Duodenal mucosa (tissue), 2 donors: ENCODE results near the gene RTL10.

ENCODE experiments used
- H3K27ac ChIP-seq: one replicate; pipeline ENCODE4 v1.7.0; 2013; ENCODE audit warnings: low read depth, low read length
- H3K27me3 ChIP-seq, 2 donors: one replicate each; pipeline ENCODE4 v1.7.0; 2013; ENCODE audit warnings: low read length in 2 of 2, control low read depth in 1 of 2; ENCODE audit not compliant: insufficient read depth in 2 of 2, control insufficient read depth in 1 of 2
- H3K36me3 ChIP-seq, 2 donors: one replicate each; pipeline ENCODE4 v1.7.0; 2013; ENCODE audit warnings: low read length in 2 of 2, control low read depth in 1 of 2; ENCODE audit not compliant: insufficient read depth in 2 of 2, control insufficient read depth in 1 of 2
- H3K4me1 ChIP-seq, 2 donors: one replicate each; pipeline ENCODE4 v1.7.0; 2013; ENCODE audit warnings: low read length in 2 of 2, control low read depth in 1 of 2; ENCODE audit not compliant: insufficient read depth in 2 of 2, control insufficient read depth in 1 of 2
- H3K4me3 ChIP-seq, 2 donors: one replicate each; pipeline ENCODE4 v1.7.0; 2013; ENCODE audit warnings: low read length in 2 of 2, low read depth in 1 of 2
- H3K9ac ChIP-seq, 2 donors: one replicate each; pipeline ENCODE4 v1.7.0; 2013; ENCODE audit warnings: low read length in 2 of 2, low read depth in 1 of 2
- H3K9me3 ChIP-seq, 2 donors: one replicate each; pipeline ENCODE4 v1.7.0; 2013; ENCODE audit warnings: low read length in 2 of 2, control low read depth in 1 of 2; ENCODE audit not compliant: control insufficient read depth in 1 of 2

Gene RTL10

GRCh38 chr22:19851291-19852176 is 3.1 kb downstream of the RTL10 start:
- Histone ChIP-seq H3K36me3 (peaks cover 18 to 24% of the 10 kb centered on the region in 2 donors), H3K27me3 (no peaks in the 10 kb centered on the region), H3K9me3 (no peaks in the 10 kb centered on the region), H3K4me1 (peaks cover 55 to 58% of the 10 kb centered on the region in 2 donors), H3K4me3 (no peak overlapping the region), H3K27ac (no peak overlapping the region), H3K9ac (no peak overlapping the region)

GRCh38 chr22:19850763-19851109 is 3.9 kb downstream of the RTL10 start:
- no peak overlapping the region for H3K4me3 ChIP-seq
- H3K4me1 ChIP-seq = peaks cover 51 to 52% of the 10 kb centered on the region in 2 donors
- H3K27me3 ChIP-seq = no peaks in the 10 kb centered on the region
- H3K36me3 ChIP-seq = peaks cover 18 to 24% of the 10 kb centered on the region in 2 donors
- H3K9me3 ChIP-seq = no peaks in the 10 kb centered on the region
- no peak overlapping the region for H3K9ac ChIP-seq
- H3K27ac ChIP-seq = no peak overlapping the region

- H3K9ac ChIP-seq = no peak overlapping the region
- H3K27ac ChIP-seq = no peak overlapping the region
These were observed 4.6 kb downstream of the RTL10 start for GRCh38 chr22:19849835-19850762.

GRCh38 chr22:19848298-19849224 is 6.1 kb downstream of the RTL10 start:
- H3K9me3 ChIP-seq = no peaks in the 10 kb centered on the region
- no peaks in the 10 kb centered on the region for H3K27me3 ChIP-seq
- H3K9ac ChIP-seq = no peak overlapping the region
- no peak overlapping the region for H3K4me3 ChIP-seq
- H3K4me1 ChIP-seq = peaks cover 53 to 56% of the 10 kb centered on the region in 2 donors
- peaks cover 18 to 24% of the 10 kb centered on the region in 2 donors for H3K36me3 ChIP-seq
- H3K27ac ChIP-seq = no peak overlapping the region

More at GRCh38 chr22:19849835-19850762, 4.6 kb downstream of the RTL10 start:
- H3K4me3 ChIP-seq = no peak overlapping the region
- H3K4me1 ChIP-seq = peaks cover 46 to 47% of the 10 kb centered on the region in 2 donors
- peaks cover 18 to 24% of the 10 kb centered on the region in 2 donors for H3K36me3 ChIP-seq
- H3K9me3 ChIP-seq = no peaks in the 10 kb centered on the region
- H3K27me3 ChIP-seq = no peaks in the 10 kb centered on the region

GRCh38 chr22:19847345-19847632 is 7.4 kb downstream of the RTL10 start:
- peaks cover 13 to 23% of the 10 kb centered on the region in 2 donors for H3K36me3 ChIP-seq

GRCh38 chr22:19846620-19847344 is 7.9 kb downstream of the RTL10 start:
- no peak overlapping the region for H3K4me3 ChIP-seq
- H3K4me1 ChIP-seq = peaks cover 59 to 60% of the 10 kb centered on the region in 2 donors
- no peak overlapping the region for H3K27ac ChIP-seq
- no peaks in the 10 kb centered on the region for H3K27me3 ChIP-seq
- no peaks in the 10 kb centered on the region for H3K9me3 ChIP-seq
- H3K36me3 ChIP-seq = peaks cover 9 to 18% of the 10 kb centered on the region in 2 donors
- no peak overlapping the region for H3K9ac ChIP-seq

More at GRCh38 chr22:19847345-19847632, 7.4 kb downstream of the RTL10 start:
- Histone ChIP-seq H3K4me1 (peaks cover 54 to 56% of the 10 kb centered on the region in 2 donors), H3K9me3 (no peaks in the 10 kb centered on the region), H3K27me3 (no peaks in the 10 kb centered on the region), H3K9ac (no peak overlapping the region), H3K27ac (no peak overlapping the region), H3K4me3 (no peak overlapping the region)

GRCh38 chr22:19845054-19845722 is 9.5 kb downstream of the RTL10 start:
- no peaks in the 10 kb centered on the region for H3K27me3 ChIP-seq
- no peaks in the 10 kb centered on the region for H3K9me3 ChIP-seq
- no peak overlapping the region for H3K4me3 ChIP-seq
- no peak overlapping the region for H3K27ac ChIP-seq
- no peak overlapping the region for H3K9ac ChIP-seq
- H3K36me3 ChIP-seq = peaks cover 0 to 2% of the 10 kb centered on the region in 2 donors
- peaks cover 57 to 62% of the 10 kb centered on the region in 2 donors for H3K4me1 ChIP-seq

GRCh38 chr22:19844377-19845053 is 10.2 kb downstream of the RTL10 start:
- H3K27me3 ChIP-seq = no peaks in the 10 kb centered on the region
- H3K27ac ChIP-seq = no peak overlapping the region
- H3K4me3 ChIP-seq = no peak overlapping the region
- no peak overlapping the region for H3K9ac ChIP-seq
- H3K36me3 ChIP-seq = no peaks in the 10 kb centered on the region
- peaks cover 51 to 56% of the 10 kb centered on the region in 2 donors for H3K4me1 ChIP-seq
- no peaks in the 10 kb centered on the region for H3K9me3 ChIP-seq
